Astrocyte (in vitro differentiated cells and primary cell): ENCODE results near the gene PIK3C2G. TPM values are rescaled to one million over a fixed set of nuclear protein-coding genes. Genes with fewer than 3 reads are reported as not detected.
"Not testable (repeated sequence)": the region's sequence is repeated elsewhere in the genome, so short reads cannot be mapped to it uniquely, and the experiment has no call there.

Experiments used
- DNase-seq: peaks from one replicate; pipeline ENCODE4 v3.0.0-alpha.2; 2010; ENCODE audit warnings: low read depth
- FAIRE-seq: peaks from 2 replicates; lab custom pipeline; 2011; peaks lifted over from hg19 to GRCh38; lab: Jason Lieb, UNC
- H2AFZ ChIP-seq: 2 replicates; pipeline ENCODE4 v1.6.0; 2012; ENCODE audit warnings: low read depth, low read length, inconsistent platforms
- H3K27ac ChIP-seq: 2 replicates; pipeline ENCODE4 v1.5.1; 2011; ENCODE audit warnings: low read depth, low read length, inconsistent platforms
- H3K27me3 ChIP-seq: 2 replicates; pipeline ENCODE4 v1.6.0; 2011; ENCODE audit warnings: low read length, inconsistent platforms; ENCODE audit not compliant: insufficient read depth
- H3K36me3 ChIP-seq: 2 replicates; pipeline ENCODE4 v1.5.1; 2011; ENCODE audit warnings: low read length, inconsistent platforms; ENCODE audit not compliant: insufficient read depth
- H3K4me1 ChIP-seq: 2 replicates; pipeline ENCODE4 v1.5.1; 2011; ENCODE audit warnings: low read length, inconsistent platforms; ENCODE audit not compliant: insufficient read depth
- H3K4me2 ChIP-seq: 2 replicates; pipeline ENCODE4 v1.6.0; 2012; ENCODE audit warnings: low read length, inconsistent platforms
- H3K4me3 ChIP-seq: 2 replicates; pipeline ENCODE4 v1.5.1; 2011; ENCODE audit warnings: low read depth, mild to moderate bottlenecking, low read length, inconsistent platforms; ENCODE audit not compliant: insufficient read depth
- H3K79me2 ChIP-seq: 2 replicates; pipeline ENCODE4 v1.6.0; 2012; ENCODE audit warnings: mild to moderate bottlenecking, low read length, inconsistent platforms; ENCODE audit not compliant: insufficient read depth
- H3K9ac ChIP-seq: 2 replicates; pipeline ENCODE4 v1.6.0; 2012; ENCODE audit warnings: mild to moderate bottlenecking, low read length, inconsistent platforms
- H3K9me3 ChIP-seq: 2 replicates; pipeline ENCODE4 v1.5.1; 2012; ENCODE audit warnings: low read depth, mild to moderate bottlenecking, low read length, inconsistent platforms; ENCODE audit not compliant: insufficient read depth
- H4K20me1 ChIP-seq: 2 replicates; pipeline ENCODE4 v1.6.0; 2012; ENCODE audit warnings: low read length, inconsistent platforms; ENCODE audit not compliant: insufficient read depth
- H3K27ac Mint-ChIP-seq: one replicate; pipeline ENCODE4 v1.8.0; 2021; ENCODE audit warnings: mild to moderate bottlenecking, mixed read lengths; ENCODE audit not compliant: unreplicated experiment
- H3K27me3 Mint-ChIP-seq: one replicate; pipeline ENCODE4 v1.8.0; 2021; ENCODE audit warnings: low read depth, mixed read lengths; ENCODE audit not compliant: unreplicated experiment
- H3K36me3 Mint-ChIP-seq: one replicate; pipeline ENCODE4 v1.8.0; 2021; ENCODE audit warnings: low read depth, mixed read lengths; ENCODE audit not compliant: unreplicated experiment
- H3K4me1 Mint-ChIP-seq: one replicate; pipeline ENCODE4 v1.8.0; 2021; ENCODE audit warnings: low read depth, mixed read lengths; ENCODE audit not compliant: unreplicated experiment
- H3K4me3 Mint-ChIP-seq: one replicate; pipeline ENCODE4 v1.8.0; 2021; ENCODE audit warnings: mild to moderate bottlenecking, moderate library complexity, mixed read lengths; ENCODE audit not compliant: unreplicated experiment
- H3K9me3 Mint-ChIP-seq: one replicate; pipeline ENCODE4 v1.8.0; 2021; ENCODE audit warnings: mild to moderate bottlenecking, mixed read lengths; ENCODE audit not compliant: unreplicated experiment
- EZH2 ChIP-seq: IDR thresholded peaks from 2 replicates; pipeline ENCODE4 v1.6.1; 2012; ENCODE audit warnings: mild to moderate bottlenecking, low read length, inconsistent platforms; ENCODE audit not compliant: insufficient read depth
- total RNA-seq: library from RNA; stranded (reverse); gene quantifications from 2 replicates; pipeline ENCODE4 v1.2.1, GENCODE V29; 2021
- TF ChIP-seq, protein P1 (sequence below): IDR thresholded peaks from 2 replicates; pipeline ENCODE4 v1.5.1; 2011; ENCODE audit warnings: low read depth, mild to moderate bottlenecking, inconsistent platforms, low read length, moderate library complexity; ENCODE audit not compliant: insufficient read depth

PIK3C2G gene
- total RNA-seq, 1 donor from 2014 or later, result 0.05 TPM

DNA sequence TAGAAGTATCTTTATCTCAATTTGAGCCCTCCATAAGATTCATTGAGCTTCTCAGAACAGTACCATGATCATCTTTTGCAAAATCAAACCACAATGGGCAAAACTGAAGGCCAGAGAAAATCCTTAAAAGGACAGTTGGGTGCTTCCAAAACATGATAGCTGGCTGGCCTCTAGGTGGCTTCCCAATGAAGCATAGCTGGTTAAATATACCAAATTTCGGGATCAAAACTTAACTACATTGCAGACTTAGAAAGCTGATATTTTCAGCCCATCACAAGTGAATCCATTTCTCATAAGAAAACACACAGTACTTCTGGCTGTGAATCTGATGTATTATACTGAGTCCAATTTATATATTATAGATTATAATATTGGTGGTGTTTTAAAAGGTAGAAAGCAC, 15.3 kb upstream of the PIK3C2G start:
- Mint-ChIP-seq H3K4me1 (no peaks in the 10 kb centered on the region), H3K27me3 (no peaks in the 10 kb centered on the region), H3K27ac (no peak overlapping the region), H3K4me3 (no peak overlapping the region), H3K9me3 (no peaks in the 10 kb centered on the region), H3K36me3 (no peaks in the 10 kb centered on the region)
- Histone ChIP-seq H3K9ac (no peak overlapping the region), H3K36me3 (no peaks in the 10 kb centered on the region), H2AFZ (no peak overlapping the region), H3K27ac (no peak overlapping the region), H3K4me3 (no peak overlapping the region), H3K9me3 (no peaks in the 10 kb centered on the region), H3K4me2 (no peak overlapping the region), H3K4me1 (no peaks in the 10 kb centered on the region), H4K20me1 (no peaks in the 10 kb centered on the region), H3K79me2 (no peaks in the 10 kb centered on the region), H3K27me3 (no peaks in the 10 kb centered on the region)
- no peak for TF ChIP-seq EZH2
- TF ChIP-seq, protein P1, sequence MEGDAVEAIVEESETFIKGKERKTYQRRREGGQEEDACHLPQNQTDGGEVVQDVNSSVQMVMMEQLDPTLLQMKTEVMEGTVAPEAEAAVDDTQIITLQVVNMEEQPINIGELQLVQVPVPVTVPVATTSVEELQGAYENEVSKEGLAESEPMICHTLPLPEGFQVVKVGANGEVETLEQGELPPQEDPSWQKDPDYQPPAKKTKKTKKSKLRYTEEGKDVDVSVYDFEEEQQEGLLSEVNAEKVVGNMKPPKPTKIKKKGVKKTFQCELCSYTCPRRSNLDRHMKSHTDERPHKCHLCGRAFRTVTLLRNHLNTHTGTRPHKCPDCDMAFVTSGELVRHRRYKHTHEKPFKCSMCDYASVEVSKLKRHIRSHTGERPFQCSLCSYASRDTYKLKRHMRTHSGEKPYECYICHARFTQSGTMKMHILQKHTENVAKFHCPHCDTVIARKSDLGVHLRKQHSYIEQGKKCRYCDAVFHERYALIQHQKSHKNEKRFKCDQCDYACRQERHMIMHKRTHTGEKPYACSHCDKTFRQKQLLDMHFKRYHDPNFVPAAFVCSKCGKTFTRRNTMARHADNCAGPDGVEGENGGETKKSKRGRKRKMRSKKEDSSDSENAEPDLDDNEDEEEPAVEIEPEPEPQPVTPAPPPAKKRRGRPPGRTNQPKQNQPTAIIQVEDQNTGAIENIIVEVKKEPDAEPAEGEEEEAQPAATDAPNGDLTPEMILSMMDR, result peak; percentile 16
- DNase-seq (no peak), FAIRE-seq (no peak)

DNA sequence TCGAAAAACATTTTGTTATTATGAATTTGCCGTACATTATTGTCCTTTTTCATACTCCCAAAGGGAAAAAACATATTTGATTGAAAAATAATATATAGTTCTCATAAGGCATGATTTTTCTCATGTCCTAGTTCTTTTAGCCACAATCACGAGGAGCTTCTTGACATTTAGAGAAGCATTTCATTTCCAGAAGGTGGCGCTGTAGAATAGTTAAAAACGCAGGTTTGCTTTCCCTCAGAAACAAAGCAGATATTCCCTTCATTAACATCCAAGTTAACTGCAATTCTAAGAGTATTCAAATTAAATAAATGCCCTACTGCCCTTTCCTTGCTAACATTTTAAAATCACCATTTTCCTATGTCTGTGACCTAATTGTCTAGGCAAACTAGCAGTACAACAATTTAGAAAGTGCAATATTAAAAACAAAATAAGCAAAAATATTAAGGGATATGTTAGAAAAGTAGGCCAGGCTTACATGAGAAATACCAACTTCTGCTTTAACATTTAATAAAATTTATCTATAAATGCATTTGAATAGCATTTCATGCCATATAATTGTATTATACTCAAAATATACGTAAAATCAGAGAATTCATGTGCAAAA, 10.9 kb upstream of the PIK3C2G start:
- no peak for TF ChIP-seq EZH2
- TF ChIP-seq, protein P1, result peak; percentile 74
- Histone ChIP-seq H3K4me1 (no peaks in the 10 kb centered on the region), H3K27ac (no peak overlapping the region), H4K20me1 (no peaks in the 10 kb centered on the region), H3K79me2 (no peaks in the 10 kb centered on the region), H3K9ac (no peak overlapping the region), H2AFZ (no peak overlapping the region), H3K27me3 (no peaks in the 10 kb centered on the region), H3K4me2 (no peak overlapping the region), H3K36me3 (no peaks in the 10 kb centered on the region), H3K4me3 (no peak overlapping the region), H3K9me3 (no peaks in the 10 kb centered on the region)
- Mint-ChIP-seq H3K36me3 (no peaks in the 10 kb centered on the region), H3K4me1 (no peaks in the 10 kb centered on the region), H3K27ac (no peak overlapping the region), H3K4me3 (no peak overlapping the region), H3K9me3 (no peaks in the 10 kb centered on the region), H3K27me3 (no peaks in the 10 kb centered on the region)
- DNase-seq, result peak; percentile 39
- FAIRE-seq, result no peak

DNA sequence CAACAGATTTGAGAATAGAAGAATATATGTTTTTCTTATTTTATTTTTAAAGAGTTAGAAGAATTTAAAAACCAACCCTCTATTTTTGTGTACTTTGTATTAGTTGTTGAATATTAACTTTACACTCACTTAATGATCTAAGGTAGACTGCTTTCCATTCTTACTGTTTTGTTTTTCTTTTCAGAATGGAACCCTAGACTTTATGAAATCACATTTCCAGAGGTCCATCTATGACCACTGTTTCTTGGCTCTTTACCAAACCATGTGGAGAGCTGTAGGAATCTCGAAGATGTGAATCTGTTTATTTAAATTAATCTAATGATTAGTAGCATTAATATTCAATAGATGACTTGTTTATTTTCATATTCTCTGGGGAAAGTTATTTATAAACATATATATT, 7.2 kb upstream of the PIK3C2G start:
- Mint-ChIP-seq H3K27ac (no peak overlapping the region), H3K4me1 (no peaks in the 10 kb centered on the region), H3K9me3 (no peaks in the 10 kb centered on the region), H3K27me3 (no peaks in the 10 kb centered on the region), H3K4me3 (no peak overlapping the region), H3K36me3 (no peaks in the 10 kb centered on the region)
- Histone ChIP-seq H3K4me2 (no peak overlapping the region), H3K27ac (no peak overlapping the region), H3K9ac (no peak overlapping the region), H2AFZ (no peak overlapping the region), H4K20me1 (no peaks in the 10 kb centered on the region), H3K4me1 (no peaks in the 10 kb centered on the region), H3K4me3 (no peak overlapping the region), H3K79me2 (no peaks in the 10 kb centered on the region), H3K9me3 (no peaks in the 10 kb centered on the region), H3K36me3 (no peaks in the 10 kb centered on the region), H3K27me3 (no peaks in the 10 kb centered on the region)
- no peak for TF ChIP-seq EZH2
- TF ChIP-seq, protein P1, result no peak
- DNase-seq (no peak), FAIRE-seq (no peak)

DNA sequence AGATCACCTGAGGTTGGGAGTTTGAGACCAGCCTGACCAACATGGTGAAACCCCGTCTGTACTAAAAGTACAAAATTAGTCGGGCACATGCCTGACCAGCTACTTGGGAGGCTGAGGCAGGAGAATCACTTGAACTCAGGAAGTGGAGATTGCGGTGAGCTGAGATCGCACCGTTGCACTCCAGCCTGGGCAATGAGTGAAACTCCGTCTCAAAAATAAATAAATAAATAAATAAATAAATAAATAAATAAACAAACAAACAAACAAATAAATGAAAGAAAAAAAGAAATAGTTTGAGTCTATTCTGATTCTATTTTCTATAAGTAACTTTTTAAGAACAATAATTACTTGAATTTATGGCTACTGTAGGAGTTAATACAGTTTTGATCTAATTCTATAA, 6.3 kb upstream of the PIK3C2G start:
- H3K4me1 Mint-ChIP-seq, H3K27ac Mint-ChIP-seq, H3K36me3 ChIP-seq, H3K9ac ChIP-seq, H3K27me3 ChIP-seq, H3K27me3 Mint-ChIP-seq, FAIRE-seq, H4K20me1 ChIP-seq, DNase-seq, H2AFZ ChIP-seq, H3K36me3 Mint-ChIP-seq, H3K9me3 Mint-ChIP-seq, H3K27ac ChIP-seq, H3K79me2 ChIP-seq, H3K4me1 ChIP-seq, H3K9me3 ChIP-seq, H3K4me3 Mint-ChIP-seq, H3K4me3 ChIP-seq, H3K4me2 ChIP-seq: not testable (repeated sequence)
